Activated naive CD4-positive, alpha-beta T cell treated with anti-CD3 and anti-CD28 coated beads, Interleukin-2, amount 50 U/mL, for 72 hours (primary cell): Measurements from ENCODE around the gene GPATCH2. TPM values are rescaled to one million over a fixed set of nuclear protein-coding genes. Genes with fewer than 3 reads are reported as not detected.
"Not testable (repeated sequence)": the region's sequence is repeated elsewhere in the genome, so short reads cannot be mapped to it uniquely, and the experiment has no call there.

Experiments
- ATAC-seq, 2 donors: fragments of 150-1000 bp; cut with Tn5 transposase; 2 replicates each; pipeline ENCODE4 v1.10.0; 2021; ENCODE audit warnings: mild to moderate bottlenecking in 2 of 2, moderate library complexity in 2 of 2
- DNase-seq, 2 donors: peaks; one replicate each; pipeline ENCODE4 v3.0.0; 2021 to 2022; ENCODE audit warnings: low spot score in 2 of 2
- H3K27ac Mint-ChIP-seq, 2 donors: one replicate each; pipeline ENCODE4 v1.8.0; 2022; ENCODE audit warnings: mild to moderate bottlenecking in 2 of 2, mixed read lengths in 2 of 2
- H3K36me3 Mint-ChIP-seq, 2 donors: one replicate each; pipeline ENCODE4 v1.8.0; 2022; ENCODE audit warnings: mixed read lengths in 2 of 2
- H3K9me3 Mint-ChIP-seq, 2 donors: one replicate each; pipeline ENCODE4 v1.8.0; 2022; ENCODE audit warnings: mixed read lengths in 2 of 2
- total RNA-seq, 2 donors: library from RNA; stranded (reverse); gene quantifications; one replicate each; pipeline ENCODE4 v1.2.3, GENCODE V29; 2022

Gene GPATCH2
- total RNA-seq, 2 donors from 2014 or later = 7.5 to 8.0 TPM

DNA sequence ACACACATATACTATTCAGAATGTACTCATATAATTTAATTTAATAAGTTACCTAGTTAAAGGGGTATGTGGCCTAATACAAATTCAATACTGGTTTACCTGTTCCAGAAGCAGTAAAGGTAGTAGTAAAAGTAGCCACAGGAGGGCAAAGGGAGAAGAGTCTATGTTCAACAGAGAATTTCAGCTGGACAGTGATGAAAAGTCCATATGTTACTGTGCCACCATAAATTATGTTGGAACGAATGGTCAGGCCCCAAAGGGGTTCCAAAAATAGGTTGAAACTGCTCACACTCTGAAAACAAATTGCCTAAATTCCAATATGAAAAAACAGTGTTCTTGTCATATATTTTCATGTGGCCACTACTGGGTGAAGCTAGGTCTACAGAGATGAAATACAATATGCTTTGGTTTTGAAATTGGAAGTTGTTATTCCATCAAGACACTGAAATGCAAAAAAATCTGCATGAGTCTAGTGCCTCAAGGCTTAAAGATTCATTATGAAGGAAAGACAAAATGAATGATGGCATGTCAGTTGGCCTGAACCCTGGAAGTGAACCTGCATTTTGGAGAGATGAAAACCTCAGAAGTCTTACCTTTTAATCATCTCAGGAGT, 78.4 kb downstream of the GPATCH2 start:
- H3K36me3 Mint-ChIP-seq = peaks cover 14 to 19% of the 10 kb centered on the region in 2 donors
- no peak for DNase-seq
- no peak overlapping the region for H3K27ac Mint-ChIP-seq
- ATAC-seq = no peak
- H3K9me3 Mint-ChIP-seq = peaks cover 15% of the 10 kb centered on the region in 2 donors

DNA sequence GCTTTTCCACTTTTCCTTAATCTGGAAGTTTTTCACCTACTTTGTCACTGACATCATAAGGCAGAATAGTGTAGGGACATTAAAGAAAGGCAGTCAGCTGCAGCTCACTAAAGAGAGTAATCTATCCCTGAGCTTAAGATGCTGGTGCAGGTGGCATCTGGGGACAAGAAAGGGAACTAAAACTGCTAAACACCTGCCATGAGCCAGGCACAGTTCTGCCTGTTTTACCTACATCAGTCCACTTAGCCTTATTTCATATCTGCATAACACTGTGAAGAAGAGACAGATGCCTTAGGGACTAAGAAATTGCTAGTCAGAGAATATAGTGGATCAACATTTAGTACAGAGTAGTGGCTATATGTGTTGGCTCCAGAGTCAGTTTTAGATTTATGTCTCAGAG, 88.1 kb downstream of the GPATCH2 start:
- H3K36me3 Mint-ChIP-seq = peaks cover 12 to 17% of the 10 kb centered on the region in 2 donors
- DNase-seq = no peak
- no peak overlapping the region for H3K27ac Mint-ChIP-seq
- H3K9me3 Mint-ChIP-seq = peaks cover 2 to 9% of the 10 kb centered on the region in 2 donors
- no peak for ATAC-seq

DNA sequence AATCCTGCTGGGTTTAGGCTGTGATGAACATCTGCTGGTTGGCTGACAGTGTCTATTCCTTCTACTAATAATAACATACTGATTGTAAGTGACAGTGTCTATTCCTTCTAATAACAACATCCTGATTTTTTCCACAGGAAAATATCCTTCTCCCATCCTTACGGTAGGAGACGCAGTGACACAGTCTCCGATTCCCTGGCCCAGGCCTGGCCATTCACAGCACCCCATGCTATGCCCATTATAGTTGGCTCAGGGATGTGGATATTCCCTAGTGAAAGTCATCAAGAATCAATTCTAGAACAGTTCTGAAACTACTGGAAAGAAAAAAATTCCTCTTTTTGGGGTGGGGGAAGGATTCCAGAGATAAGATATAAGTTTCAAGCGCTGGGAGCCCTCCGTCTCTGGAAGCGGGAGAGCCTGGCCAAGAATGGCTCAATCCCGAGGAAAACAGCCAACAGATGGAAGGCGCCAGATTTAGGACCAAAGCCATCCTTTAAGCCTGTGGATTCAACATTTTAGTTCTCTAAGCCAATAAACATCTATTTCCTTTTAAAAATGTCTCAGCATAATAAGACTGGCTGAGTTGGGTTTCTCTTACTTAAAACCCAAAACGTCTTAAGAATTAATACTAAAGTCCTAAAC, 88.6 kb downstream of the GPATCH2 start:
- H3K36me3 Mint-ChIP-seq = peaks cover 8 to 11% of the 10 kb centered on the region in 2 donors
- peaks cover 0 to 7% of the 10 kb centered on the region in 2 donors for H3K9me3 Mint-ChIP-seq
- no peak overlapping the region for H3K27ac Mint-ChIP-seq
- DNase-seq (no peak), ATAC-seq (no peak)

DNA sequence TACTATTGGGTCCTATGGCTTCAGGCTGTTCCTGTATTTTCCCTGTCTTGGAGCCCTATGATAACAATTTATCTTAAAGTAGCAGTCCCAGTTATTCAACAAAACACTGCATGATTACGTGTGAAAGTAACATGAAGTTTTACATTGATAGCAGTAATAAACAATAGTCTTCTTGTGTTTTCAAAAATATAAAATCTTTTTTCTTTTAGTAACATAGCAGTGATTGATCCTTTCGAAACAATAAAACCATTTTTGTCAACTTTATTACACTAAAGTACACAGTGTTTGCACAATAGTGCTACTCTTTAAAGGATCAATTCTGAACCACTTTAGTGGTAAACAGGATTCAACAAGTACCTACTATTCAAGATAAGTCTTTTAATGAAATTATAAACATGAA, 90.6 kb downstream of the GPATCH2 start:
- DNase-seq = no peak
- H3K36me3 Mint-ChIP-seq = no peaks in the 10 kb centered on the region
- no peak for ATAC-seq
- no peaks in the 10 kb centered on the region for H3K9me3 Mint-ChIP-seq
- no peak overlapping the region for H3K27ac Mint-ChIP-seq

DNA sequence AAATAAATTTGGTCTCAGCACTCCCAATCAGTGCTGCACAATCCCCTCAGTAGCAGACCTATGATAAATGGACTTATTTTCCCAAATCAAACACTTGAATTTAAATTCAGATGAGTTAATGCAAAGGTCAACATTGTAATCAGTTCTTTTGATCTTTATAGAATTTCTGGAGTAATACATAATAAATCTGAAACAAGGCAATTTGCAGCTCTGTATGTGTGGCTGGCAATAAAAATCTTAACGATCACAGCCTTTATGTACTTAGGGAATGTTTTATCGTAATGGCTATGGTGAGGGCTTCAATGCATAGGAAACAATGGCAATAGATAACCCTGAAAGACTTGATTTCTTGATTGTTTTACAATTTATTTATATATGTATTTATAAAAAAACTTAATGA, 91.4 kb downstream of the GPATCH2 start:
- Mint-ChIP-seq H3K27ac (no peak overlapping the region), H3K36me3 (no peaks in the 10 kb centered on the region), H3K9me3 (no peaks in the 10 kb centered on the region)
- DNase-seq = no peak
- ATAC-seq = no peak

DNA sequence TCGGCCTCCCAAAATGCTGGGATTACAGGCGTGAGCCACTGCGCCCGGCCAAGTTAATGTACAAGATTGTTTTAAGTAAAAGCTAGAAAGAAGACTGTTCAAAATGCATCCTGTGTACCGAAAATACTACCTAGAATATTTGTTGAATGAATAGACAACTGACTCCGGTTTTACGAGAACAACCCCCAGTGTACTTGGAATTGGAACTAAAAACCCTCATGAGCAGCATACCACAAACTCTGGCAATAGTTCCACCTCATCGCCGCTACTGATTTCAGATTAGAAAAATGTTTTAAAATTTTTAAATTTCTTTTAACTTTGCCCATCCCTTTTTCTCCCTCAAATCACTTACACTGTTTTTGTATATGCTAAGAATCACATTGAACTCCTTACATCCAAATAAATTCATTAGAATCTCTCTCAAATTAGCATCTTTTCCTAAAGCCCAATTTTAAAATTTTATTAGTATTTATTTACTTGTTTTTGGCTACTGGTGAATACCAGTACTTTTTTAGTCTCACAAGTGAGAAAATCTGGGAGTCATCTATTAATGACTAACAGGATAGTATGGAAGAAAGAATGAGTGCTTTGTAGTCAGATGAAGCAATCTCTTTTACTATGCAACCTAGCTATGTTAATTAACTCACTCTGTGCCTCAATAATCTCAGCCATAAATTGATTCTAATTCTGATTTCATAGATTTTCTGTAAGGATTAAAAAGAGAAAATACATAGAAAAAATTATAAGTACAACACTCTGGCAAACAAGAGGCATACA, 95.1 kb downstream of the GPATCH2 start:
- H3K36me3 Mint-ChIP-seq = no peaks in the 10 kb centered on the region
- ATAC-seq (no peak), DNase-seq (no peak)
- H3K27ac Mint-ChIP-seq = no peak overlapping the region
- no peaks in the 10 kb centered on the region for H3K9me3 Mint-ChIP-seq

DNA sequence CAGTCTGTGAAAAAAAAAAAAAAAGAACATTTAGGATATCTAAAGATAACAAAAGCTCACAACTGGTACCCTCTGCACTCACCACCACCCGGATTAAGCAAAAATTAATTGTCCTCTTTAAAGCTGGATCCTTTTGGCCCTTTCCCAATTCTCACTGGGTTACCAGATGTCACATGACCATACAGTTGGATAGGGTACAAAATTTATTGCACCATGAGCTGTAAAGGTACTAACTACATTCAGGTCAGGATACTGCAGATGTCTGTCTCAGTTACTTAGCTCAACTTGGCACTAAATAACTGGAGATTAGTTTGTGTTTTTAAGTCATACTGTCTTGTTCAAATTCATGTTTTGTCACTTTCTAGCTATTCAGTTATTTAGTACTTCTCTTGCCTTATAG, 96.3 kb downstream of the GPATCH2 start:
- no peak overlapping the region for H3K27ac Mint-ChIP-seq
- H3K9me3 Mint-ChIP-seq = no peaks in the 10 kb centered on the region

DNA sequence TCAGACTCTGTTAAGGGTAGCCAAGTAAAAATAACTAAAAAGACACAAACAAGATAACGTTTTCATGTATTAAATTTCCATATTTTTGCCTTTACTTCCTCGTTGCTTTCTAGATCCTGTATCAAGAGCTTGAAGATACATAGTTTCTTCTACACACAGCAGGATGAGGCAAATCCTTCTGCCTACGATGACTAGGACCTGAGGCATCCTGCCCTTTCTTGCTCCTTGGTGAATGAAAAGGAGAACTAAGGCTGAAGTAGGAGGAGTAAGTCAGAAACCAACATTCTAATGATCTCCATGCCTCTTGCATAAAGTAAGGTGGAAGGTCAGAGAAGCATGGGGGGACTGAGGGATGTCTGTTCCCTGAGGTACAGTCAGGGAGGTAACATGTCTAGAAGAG, 102.6 kb downstream of the GPATCH2 start:
- DNase-seq = no peak
- Mint-ChIP-seq H3K27ac (no peak overlapping the region), H3K9me3 (no peaks in the 10 kb centered on the region), H3K36me3 (peaks cover 0 to 7% of the 10 kb centered on the region in 2 donors)
- ATAC-seq = no peak

More for the DNA sequence above, 96.3 kb downstream of the GPATCH2 start:
- ATAC-seq (no peak), DNase-seq (no peak)
- peaks cover 0 to 4% of the 10 kb centered on the region in 2 donors for H3K36me3 Mint-ChIP-seq

DNA sequence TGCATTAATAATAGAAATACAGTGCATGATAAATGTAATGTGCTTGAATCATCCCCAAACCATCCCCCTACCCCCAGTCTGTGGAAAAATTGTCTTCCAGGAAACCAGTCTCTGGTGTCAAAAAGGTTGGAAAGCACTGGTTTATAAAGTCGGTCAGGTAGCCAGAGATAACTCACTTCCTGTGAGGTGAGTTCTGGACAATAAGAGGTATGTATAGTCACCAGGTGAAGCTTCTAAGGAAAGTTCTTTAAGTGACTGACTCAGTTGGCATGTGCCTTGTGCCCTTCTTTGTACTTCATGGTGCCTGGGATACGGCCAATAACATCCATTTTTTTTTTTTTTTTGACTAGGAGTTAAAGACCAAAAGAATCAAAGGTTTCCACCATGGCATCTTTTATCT, 103.7 kb downstream of the GPATCH2 start:
- DNase-seq = no peak
- Mint-ChIP-seq H3K27ac (no peak overlapping the region), H3K36me3 (peaks cover 0 to 7% of the 10 kb centered on the region in 2 donors), H3K9me3 (no peaks in the 10 kb centered on the region)
- ATAC-seq = no peak

DNA sequence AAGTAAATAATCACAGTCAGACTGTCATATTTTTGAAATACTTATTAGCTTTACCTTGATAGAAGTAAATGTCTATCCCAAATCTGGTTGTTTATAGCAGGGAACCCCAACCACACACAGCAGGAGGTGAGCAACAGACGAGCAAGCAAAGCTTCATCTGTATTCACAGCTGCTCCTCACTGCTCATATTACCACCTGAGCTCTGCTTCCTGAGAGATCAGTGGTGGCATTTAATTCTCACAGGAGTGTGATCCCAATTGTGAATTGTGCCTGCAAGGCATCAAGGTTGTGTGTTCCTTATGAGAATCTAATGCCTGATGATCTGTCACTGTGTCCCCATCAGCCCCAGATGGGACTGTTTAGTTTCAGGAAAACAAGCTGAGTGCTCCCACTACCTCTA, 104.3 kb downstream of the GPATCH2 start:
- no peaks in the 10 kb centered on the region for H3K9me3 Mint-ChIP-seq
- ATAC-seq (no peak), DNase-seq (no peak)
- no peak overlapping the region for H3K27ac Mint-ChIP-seq
- peaks cover 0 to 7% of the 10 kb centered on the region in 2 donors for H3K36me3 Mint-ChIP-seq

DNA sequence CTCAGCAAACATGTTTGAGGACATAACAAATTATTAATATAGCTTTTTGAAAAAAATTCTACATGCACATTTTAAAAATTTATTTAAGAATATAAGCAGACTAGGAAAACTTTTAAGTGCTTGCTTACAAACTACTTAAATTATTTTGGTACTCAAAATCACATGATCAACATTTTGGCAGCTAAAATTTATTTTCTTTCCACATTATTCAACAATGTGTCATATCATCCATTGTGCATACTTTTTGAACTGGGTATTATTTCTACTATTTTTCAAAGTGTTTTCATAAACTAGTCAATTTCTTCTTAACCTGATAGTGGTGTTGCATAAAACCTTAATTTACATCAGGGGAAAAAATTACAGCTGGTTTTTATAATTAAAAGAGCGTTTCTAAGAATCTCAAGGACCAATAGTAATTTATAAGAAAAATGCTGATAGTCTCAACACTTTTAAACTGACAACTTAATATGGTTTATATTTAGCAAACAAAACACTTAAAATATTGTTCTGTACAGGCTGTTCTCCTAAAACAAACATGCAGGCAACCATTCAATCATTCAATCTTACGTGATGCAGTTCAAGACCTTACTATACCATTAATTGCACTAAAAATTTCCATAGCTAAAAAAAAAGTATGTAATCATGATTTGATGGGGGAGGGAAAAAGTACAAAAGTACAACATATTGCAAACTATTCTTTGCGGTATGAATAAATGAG, 105.0 kb downstream of the GPATCH2 start:
- H3K9me3 Mint-ChIP-seq = no peaks in the 10 kb centered on the region
- H3K36me3 Mint-ChIP-seq = peaks cover 0 to 7% of the 10 kb centered on the region in 2 donors
- ATAC-seq (no peak), DNase-seq (no peak)
- H3K27ac Mint-ChIP-seq = peak overlapping the region in 1 of 2 donors; percentile 4

DNA sequence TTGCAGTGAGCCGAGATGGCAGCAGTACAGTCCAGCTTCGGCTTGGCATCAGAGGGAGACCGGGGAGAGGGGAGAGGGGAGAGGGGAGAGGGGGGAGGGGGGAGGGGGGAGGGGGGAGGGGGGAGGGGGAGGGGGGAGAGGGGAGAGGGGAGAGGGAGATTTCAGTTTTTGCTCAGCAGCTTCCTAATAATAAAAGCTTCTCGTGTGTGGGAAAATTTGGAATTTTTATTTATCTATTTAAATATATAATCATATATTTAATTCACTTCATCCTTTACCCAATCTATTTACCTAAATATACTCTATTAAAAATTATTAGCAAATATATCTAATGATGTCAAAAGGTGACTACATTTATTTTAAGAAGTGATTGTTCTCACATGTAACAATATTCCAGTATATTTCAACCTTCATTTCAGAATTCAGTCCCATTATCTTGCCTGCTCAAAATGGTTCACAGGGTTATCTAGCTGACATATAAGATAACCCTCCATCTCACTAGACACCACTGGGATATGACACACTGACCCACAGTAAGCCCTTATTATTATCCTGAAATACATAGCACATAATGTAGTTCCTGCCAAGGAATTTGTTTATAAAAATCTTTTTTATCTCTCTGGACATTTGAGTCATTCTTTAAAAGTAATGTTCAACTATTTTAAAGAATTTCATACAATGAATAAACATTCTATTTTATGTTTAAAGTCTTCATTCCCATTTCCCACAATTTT, 105.9 kb downstream of the GPATCH2 start:
- Mint-ChIP-seq H3K36me3 (peaks cover 0 to 6% of the 10 kb centered on the region in 2 donors), H3K27ac (no peak overlapping the region), H3K9me3 (no peaks in the 10 kb centered on the region)
- DNase-seq (no peak), ATAC-seq (no peak)

DNA sequence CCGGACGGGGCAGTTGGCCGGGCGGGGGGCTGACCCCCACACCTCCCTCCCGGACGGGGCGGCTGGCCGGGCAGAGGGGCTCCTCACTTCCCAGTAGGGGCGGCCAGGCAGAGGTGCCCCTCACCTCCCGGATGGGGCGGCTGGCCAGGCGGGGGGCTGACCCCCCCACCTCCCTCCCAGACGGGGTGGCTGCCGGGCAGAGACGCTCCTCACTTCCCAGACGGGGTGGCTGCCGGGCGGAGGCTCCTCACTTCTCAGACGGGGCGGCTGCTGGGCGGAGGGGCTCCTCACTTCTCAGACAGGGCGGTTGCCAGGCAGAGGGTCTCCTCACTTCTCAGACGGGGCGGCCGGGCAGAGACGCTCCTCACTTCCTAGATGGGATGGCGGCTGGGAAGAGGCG, 107.0 kb downstream of the GPATCH2 start:
- DNase-seq, H3K9me3 Mint-ChIP-seq, H3K36me3 Mint-ChIP-seq, ATAC-seq, H3K27ac Mint-ChIP-seq: not testable (repeated sequence)

DNA sequence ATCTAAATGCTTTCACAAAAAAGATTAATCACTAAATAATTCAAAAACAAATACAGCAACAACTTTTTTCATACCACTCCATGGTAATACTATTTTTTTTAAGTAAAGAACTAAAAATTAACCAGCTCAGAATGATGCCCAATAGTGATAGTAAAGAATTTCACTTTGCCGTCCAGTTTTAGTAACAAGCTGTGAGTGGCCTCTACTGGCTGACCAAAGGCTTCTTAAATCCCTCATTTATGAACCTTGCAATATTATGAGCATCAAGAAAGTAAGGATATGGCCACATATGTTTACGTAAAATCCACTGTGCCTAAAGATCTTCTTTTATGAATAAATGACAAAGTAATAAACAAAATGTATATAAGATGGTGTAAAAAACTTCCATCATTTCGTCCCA, 108.6 kb downstream of the GPATCH2 start:
- ATAC-seq (no peak), DNase-seq (no peak)
- H3K27ac Mint-ChIP-seq = no peak overlapping the region
- H3K9me3 Mint-ChIP-seq = no peaks in the 10 kb centered on the region
- H3K36me3 Mint-ChIP-seq = no peaks in the 10 kb centered on the region

DNA sequence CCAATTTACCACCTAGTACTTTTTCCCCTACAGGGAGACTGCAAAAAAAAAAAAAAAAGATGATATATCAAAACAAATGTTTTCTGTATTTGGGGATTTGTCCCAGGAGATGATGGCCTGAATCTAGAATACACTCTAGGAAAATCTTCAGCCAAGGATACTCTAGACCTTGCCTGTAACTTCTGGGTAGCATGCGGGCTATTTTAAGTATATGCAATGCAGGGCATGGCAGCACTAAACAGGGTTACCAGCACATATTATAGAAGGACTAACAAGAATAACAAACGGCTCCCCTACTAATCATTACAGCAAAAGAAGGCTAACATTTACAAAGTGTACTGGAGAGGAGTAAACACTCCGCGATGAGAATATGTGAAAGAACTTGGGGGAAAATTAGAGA, 109.6 kb downstream of the GPATCH2 start:
- DNase-seq (no peak), ATAC-seq (no peak)
- Mint-ChIP-seq H3K27ac (no peak overlapping the region), H3K9me3 (no peaks in the 10 kb centered on the region), H3K36me3 (no peaks in the 10 kb centered on the region)

DNA sequence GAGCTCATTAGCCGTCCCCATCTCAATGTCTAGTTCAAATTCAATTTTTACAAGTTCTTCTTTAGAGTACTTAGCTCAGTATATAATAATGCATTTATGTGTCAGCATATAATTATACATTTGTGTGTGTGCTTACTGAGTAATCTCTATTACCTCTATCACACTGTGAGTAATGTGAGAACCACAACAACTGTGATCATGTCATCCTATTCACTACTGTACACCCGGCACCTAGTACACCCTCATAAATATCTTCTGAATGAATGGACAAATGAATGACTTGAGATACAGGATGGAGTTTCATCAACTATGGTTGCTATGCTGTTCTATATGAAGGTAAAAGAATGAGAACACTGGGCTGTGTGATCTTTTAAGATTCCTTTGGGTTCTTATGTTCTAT, 124.0 kb downstream of the GPATCH2 start:
- Mint-ChIP-seq H3K9me3 (no peaks in the 10 kb centered on the region), H3K27ac (no peak overlapping the region), H3K36me3 (peaks cover 7 to 13% of the 10 kb centered on the region in 2 donors)
- DNase-seq = no peak
- peak; percentile 26 to 66 for ATAC-seq
